ENCODE data around the gene YJEFN3. TPM values are rescaled to one million over a fixed set of nuclear protein-coding genes. Genes with fewer than 3 reads are reported as not detected.

YJEFN3 gene
- total and polyA plus RNA-seq, 7 donors: 1.00 to 2.9 (median 1.4) TPM

- WGBS, 3 donors: 90 to 95% (median 91%) methylated on average over 43 to 53 of the region's 53 CpGs
- TF ChIP-seq, protein P1, sequence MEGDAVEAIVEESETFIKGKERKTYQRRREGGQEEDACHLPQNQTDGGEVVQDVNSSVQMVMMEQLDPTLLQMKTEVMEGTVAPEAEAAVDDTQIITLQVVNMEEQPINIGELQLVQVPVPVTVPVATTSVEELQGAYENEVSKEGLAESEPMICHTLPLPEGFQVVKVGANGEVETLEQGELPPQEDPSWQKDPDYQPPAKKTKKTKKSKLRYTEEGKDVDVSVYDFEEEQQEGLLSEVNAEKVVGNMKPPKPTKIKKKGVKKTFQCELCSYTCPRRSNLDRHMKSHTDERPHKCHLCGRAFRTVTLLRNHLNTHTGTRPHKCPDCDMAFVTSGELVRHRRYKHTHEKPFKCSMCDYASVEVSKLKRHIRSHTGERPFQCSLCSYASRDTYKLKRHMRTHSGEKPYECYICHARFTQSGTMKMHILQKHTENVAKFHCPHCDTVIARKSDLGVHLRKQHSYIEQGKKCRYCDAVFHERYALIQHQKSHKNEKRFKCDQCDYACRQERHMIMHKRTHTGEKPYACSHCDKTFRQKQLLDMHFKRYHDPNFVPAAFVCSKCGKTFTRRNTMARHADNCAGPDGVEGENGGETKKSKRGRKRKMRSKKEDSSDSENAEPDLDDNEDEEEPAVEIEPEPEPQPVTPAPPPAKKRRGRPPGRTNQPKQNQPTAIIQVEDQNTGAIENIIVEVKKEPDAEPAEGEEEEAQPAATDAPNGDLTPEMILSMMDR (IDR thresholded peaks at IDR 0.05): no peak
- no peak overlapping the region for H3K4me3 ChIP-seq
- H3K4me1 ChIP-seq: peaks cover 2% of the 10 kb centered on the region
- H3K36me3 ChIP-seq (ENCODE audit: insufficient read depth in 1 of 2, low read depth in 1 of 2): no peaks in the 10 kb centered on the region
- intact Hi-C loops (cut with DNase I): no loop called here
- ATAC-seq (no peak), DNase-seq (no peak)
- no peak overlapping the region for H3K27ac ChIP-seq
- H3K9me3 ChIP-seq: no peaks in the 10 kb centered on the region
- H3K27me3 ChIP-seq (ENCODE audit: insufficient read depth in 3 of 3, low read length in 2 of 3): peaks cover 0 to 73% (median 33%) of the 10 kb centered on the region in 3 donors
Observed at GRCh38 chr19:19544954-19545591, 16.4 kb downstream of the YJEFN3 start.

DNA sequence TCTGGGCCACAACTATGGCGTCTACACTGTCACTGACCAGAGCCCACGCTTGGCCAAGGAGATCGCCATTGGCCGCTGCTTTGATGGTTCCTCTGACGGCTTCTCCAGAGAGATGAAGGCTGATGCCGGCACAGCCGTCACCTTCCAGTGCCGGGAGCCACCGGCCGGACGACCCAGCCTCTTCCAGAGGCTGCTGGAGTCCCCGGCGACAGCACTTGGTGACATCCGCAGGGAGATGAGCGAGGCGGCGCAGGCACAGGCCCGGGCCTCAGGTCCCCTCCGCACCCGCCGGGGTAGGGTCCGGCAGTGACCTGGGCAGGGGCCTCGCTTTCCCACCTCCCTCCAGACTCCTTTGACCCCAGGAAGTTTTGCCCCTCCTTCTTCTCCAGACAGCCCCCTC is 17.0 kb downstream of the YJEFN3 start:
- no peaks in the 10 kb centered on the region for H3K9me3 ChIP-seq
- H3K4me3 ChIP-seq: no peak overlapping the region
- H3K27ac ChIP-seq: no peak overlapping the region
- no peak for ATAC-seq
- H3K36me3 ChIP-seq (ENCODE audit: insufficient read depth in 1 of 2, low read depth in 1 of 2): no peaks in the 10 kb centered on the region
- H3K4me1 ChIP-seq: peaks cover 2% of the 10 kb centered on the region
- no peak for DNase-seq
- intact Hi-C loops (cut with DNase I): no loop called here
- H3K27me3 ChIP-seq (ENCODE audit: insufficient read depth in 3 of 3, low read length in 2 of 3): peaks cover 0 to 73% (median 29%) of the 10 kb centered on the region in 3 donors
- WGBS, 3 donors: 91 to 94% (median 94%) methylated on average over 20 to 23 of the region's 23 CpGs
- TF ChIP-seq, protein P1 (IDR thresholded peaks at IDR 0.05): no peak

DNA sequence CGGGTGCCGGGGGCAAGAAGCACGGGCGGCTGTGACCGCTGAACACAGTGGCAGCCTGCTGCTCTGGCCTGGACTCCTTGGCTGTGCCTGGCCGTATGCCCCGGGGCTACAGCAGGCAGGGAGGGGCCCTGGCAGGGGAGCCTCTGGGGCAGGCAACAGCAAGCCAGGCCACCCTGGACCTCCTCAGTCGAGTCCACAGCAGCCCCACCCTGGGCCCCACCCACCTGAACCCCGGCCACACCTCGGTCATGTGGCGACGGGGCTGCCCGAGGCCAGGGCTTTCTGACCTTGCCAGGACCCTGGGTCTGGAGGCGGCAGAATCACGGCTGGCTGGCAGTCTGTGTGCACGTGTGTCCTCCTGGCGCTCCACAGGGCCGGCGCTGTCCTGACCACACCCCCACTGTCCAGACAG is 18.0 kb downstream of the YJEFN3 start:
- ATAC-seq: peak in 1 of 4 donors; percentile 4
- H3K36me3 ChIP-seq (ENCODE audit: insufficient read depth in 1 of 2, low read depth in 1 of 2): no peaks in the 10 kb centered on the region
- H3K27me3 ChIP-seq (ENCODE audit: insufficient read depth in 3 of 3, low read length in 2 of 3): peaks cover 0 to 66% (median 22%) of the 10 kb centered on the region in 3 donors
- H3K4me1 ChIP-seq: no peaks in the 10 kb centered on the region
- intact Hi-C loops (cut with DNase I): no loop called here
- 29 to 47% (median 34%) methylated on average over 15 to 19 of the region's 19 CpGs for WGBS, 3 donors
- no peak overlapping the region for H3K4me3 ChIP-seq
- no peak overlapping the region for H3K27ac ChIP-seq
- TF ChIP-seq, protein P1 (IDR thresholded peaks at IDR 0.05): no peak
- DNase-seq: no peak
- H3K9me3 ChIP-seq: no peaks in the 10 kb centered on the region

DNA sequence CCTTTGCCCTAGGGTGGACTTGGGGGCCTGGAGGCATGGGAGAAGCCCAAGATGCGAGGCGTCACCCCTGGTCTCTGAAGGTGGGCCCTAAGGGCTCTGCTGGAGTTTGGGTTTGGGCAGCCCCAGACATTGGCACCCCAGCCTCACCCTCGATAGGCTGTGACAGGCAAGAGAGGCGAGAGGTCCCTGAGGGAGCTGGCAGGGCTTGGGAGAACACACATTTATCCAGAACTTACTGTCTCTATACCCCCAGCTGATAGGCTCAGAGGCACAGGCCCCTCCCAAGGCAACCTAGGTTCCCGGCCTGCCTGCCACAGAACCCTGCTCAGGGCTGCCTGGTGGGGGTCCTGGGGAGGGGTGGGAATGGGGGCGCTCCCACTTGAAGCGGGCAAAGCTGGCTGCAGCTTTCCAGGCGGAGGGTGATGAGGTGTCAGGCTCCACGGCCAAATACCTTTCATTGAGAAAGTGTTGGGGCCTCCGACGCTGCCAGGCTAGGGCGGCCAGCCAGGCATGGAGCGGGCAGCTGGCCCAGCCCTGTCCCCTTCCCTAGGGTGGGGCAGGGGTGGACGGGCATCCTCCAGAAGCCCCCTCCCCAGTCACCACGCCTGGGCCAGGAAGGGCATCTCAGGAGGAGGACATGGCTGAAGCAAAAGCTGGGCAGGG is 19.1 kb downstream of the YJEFN3 start:
- DNase-seq: no peak

More for the DNA sequence above, 19.1 kb downstream of the YJEFN3 start:
- 48 to 59% (median 51%) methylated on average over 15 of the region's 15 CpGs for WGBS, 3 donors
- Histone ChIP-seq H3K4me3 (no peak overlapping the region), H3K27ac (no peak overlapping the region), H3K9me3 (no peaks in the 10 kb centered on the region), H3K27me3 (ENCODE audit: insufficient read depth in 3 of 3, low read length in 2 of 3) (peaks cover 0 to 56% (median 18%) of the 10 kb centered on the region in 3 donors), H3K4me1 (no peaks in the 10 kb centered on the region), H3K36me3 (ENCODE audit: insufficient read depth in 1 of 2, low read depth in 1 of 2) (no peaks in the 10 kb centered on the region)
- no peak for ATAC-seq
- TF ChIP-seq, protein P1 (IDR thresholded peaks at IDR 0.05): no peak
- intact Hi-C loops (cut with DNase I): no loop called here

Measured in psoas muscle (tissue), 8 donors.